Heart left ventricle (tissue), 16 donors: Measurements from ENCODE around the gene KIF12. TPM values are rescaled to one million over a fixed set of nuclear protein-coding genes. Genes with fewer than 3 reads are reported as not detected.

Experiments used
- ATAC-seq, 4 donors: fragments of 200-7000 bp; cut with Tn5 transposase; one replicate each; pipeline ENCODE4 v1.9.1; 2020 to 2022; ENCODE audit warnings: moderate library complexity in 4 of 4, mild to moderate bottlenecking in 3 of 4, moderate number of reproducible peaks in 1 of 4
- DNase-seq, 5 donors: peaks; one replicate each; pipeline ENCODE4 v3.0.0-alpha.2; 2020
- H3K27ac ChIP-seq, 12 donors: fragments of 200-600 bp; sonication (generic) in 4 of 12; one replicate each; pipeline versions ENCODE4 v1.5.0 to v1.8.0; 2016 to 2022; ENCODE audit warnings: mild to moderate bottlenecking in 2 of 12
- H3K27me3 ChIP-seq, 9 donors: fragments of 200-600 bp; sonication (generic) in 2 of 9; one replicate each; pipeline versions ENCODE4 v1.5.1 to v1.8.0; 2016 to 2022; ENCODE audit warnings: mild to moderate bottlenecking in 3 of 9
- H3K36me3 ChIP-seq, 9 donors: fragments of 200-600 bp; sonication (generic) in 2 of 9; one replicate each; pipeline versions ENCODE4 v1.5.0 to v1.8.0; 2018 to 2022; ENCODE audit warnings: mild to moderate bottlenecking in 2 of 9
- H3K4me1 ChIP-seq, 12 donors: fragments of 200-600 bp; sonication (generic) in 4 of 12; one replicate each; pipeline versions ENCODE4 v1.5.0 to v1.8.0; 2016 to 2022; ENCODE audit warnings: mild to moderate bottlenecking in 3 of 12
- H3K4me3 ChIP-seq, 12 donors: fragments of 200-600 bp; sonication (generic) in 4 of 12; one replicate each; pipeline versions ENCODE4 v1.5.0 to v1.8.0; 2017 to 2022; ENCODE audit warnings: mild to moderate bottlenecking in 9 of 12, moderate library complexity in 4 of 12
- H3K9me3 ChIP-seq, 12 donors: fragments of 200-600 bp; sonication (generic) in 4 of 12; one replicate each; pipeline versions ENCODE4 v1.5.0 to v1.8.0; 2016 to 2022; ENCODE audit warnings: mild to moderate bottlenecking in 1 of 12
- POLR2A ChIP-seq, 2 donors: fragments of 450-650 bp; IDR thresholded peaks; one replicate each; pipeline ENCODE4 v1.6.1; 2017; ENCODE audit warnings: antibody characterized with exemption in 2 of 2, mild to moderate bottlenecking in 2 of 2, moderate library complexity in 2 of 2
- WGBS, 4 donors: extraction: QIAGEN DNeasy Blood & Tissue Kit in 2 of 4; methylation state at CpG; one replicate each; pipeline versions ENCODE4 v1.1.5 to v1.1.7; 2013 to 2018; 5-methylcytosine and 5-hydroxymethylcytosine counted together
- intact Hi-C, 10 donors: fragments of 100-400 bp; cut with DNase I; formaldehyde crosslinking; loops; one replicate each; pipeline versions ENCODE4 v1.11.1 to v1.14.2; 2022
- polyA plus RNA-seq, 2 donors: library from polyadenylated mRNA; stranded (reverse); fragments of 200-250 nt; gene quantifications; one replicate each; pipeline ENCODE4 v1.2.3, GENCODE V29; 2013
- total RNA-seq, 9 donors: library from RNA; depleted of rRNA in 2 of 9; stranded (reverse); fragments of >200 nt in 2 of 9; fragmentation: NEBNext Ultra II Directional in 3 of 9; extraction: Animal tissue kit (Norgen Biotek cat#: 25700) in 3 of 9; gene quantifications; one replicate each; pipeline versions ENCODE4 v1.1.0 to v1.2.4, GENCODE V29; 2016 to 2023
- TF ChIP-seq, protein P1 (sequence below), 12 donors: fragments of 200-600 bp; sonication (generic) in 4 of 12; IDR thresholded peaks; one replicate each; pipeline versions ENCODE4 v1.5.0 to v1.8.0; 2018 to 2022; ENCODE audit warnings: antibody characterized with exemption in 12 of 12, mild to moderate bottlenecking in 5 of 12
- donor health status: ischemic (EF 13 %, LVEDD 7.1; RV severe dilation, severe dysfunction).
- donor health status: healthy with polysubstance abuse.
- donor health status: DM: no; HTN: yes; CAD: no.
- donor health status: DM: no; HTN: no; CAD: no.
- donor health status: ischemic (EF 25% LVEDD 6.9; RV normal size, moderate dysfunction).
- donor health status: ischemic (EF 25% LVEDD 5.7; RV mildly dilated, moderate dysfunction).
- donor health status: healthy.
- donor health status: DM: yes; HTN: yes; CAD: no.
- donor health status: ischemic (EF 35%, LVEDD 5.7; RV mildly dilated, moderate dysfunction).
- donor health status: nonischemic (EF 11% LVEDD 7.7; RV severe dilation, severe dysfunction).
- donor health status: DM: yes; HTN: yes; CAD: no.
- donor health status: PGD.
- donor health status: ischemic (EF 29% LVEDD 5.4; RV normal size, mild dysfunction).
- donor health status: nonischemic (EF 23%, LVEDD 6.1; RV moderate dilation, normal function).

KIF12 gene
- total and polyA plus RNA-seq, 11 donors: 0.08 to 0.21 TPM; not detected in 9

DNA sequence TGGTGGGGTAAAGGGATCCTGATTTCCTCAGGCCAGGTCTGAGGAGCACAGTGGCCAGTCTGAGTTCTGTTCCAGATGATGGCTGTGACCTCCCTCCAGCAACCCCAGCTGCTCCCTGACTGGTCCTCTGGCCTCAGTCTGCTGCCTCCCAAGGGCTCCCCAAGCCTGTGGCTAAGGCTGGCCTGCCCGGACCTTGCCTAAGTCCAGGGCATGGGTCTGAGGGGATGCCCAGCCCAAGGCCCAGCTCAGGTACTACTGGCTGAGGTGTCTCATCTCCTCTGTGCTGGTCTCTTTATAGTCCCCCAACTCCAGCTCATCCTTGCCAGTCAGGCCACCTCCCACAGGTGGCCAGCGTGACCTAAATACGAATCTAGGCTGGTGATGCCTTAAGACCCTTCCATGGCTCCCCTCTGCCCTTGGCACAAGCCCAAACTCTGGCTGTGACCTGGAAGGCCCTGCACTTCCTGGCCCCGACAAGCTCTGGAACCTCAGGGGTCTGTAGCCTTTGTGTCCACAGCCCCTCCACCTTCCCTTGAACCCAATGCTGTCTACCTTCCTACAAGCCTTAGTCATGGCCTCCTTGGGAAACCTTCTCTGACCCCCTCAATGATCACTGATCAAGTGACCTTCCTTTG is 9.8 kb downstream of the KIF12 start:
- no peaks in the 10 kb centered on the region for H3K4me1 ChIP-seq
- no peak overlapping the region for H3K27ac ChIP-seq
- TF ChIP-seq, protein P1, sequence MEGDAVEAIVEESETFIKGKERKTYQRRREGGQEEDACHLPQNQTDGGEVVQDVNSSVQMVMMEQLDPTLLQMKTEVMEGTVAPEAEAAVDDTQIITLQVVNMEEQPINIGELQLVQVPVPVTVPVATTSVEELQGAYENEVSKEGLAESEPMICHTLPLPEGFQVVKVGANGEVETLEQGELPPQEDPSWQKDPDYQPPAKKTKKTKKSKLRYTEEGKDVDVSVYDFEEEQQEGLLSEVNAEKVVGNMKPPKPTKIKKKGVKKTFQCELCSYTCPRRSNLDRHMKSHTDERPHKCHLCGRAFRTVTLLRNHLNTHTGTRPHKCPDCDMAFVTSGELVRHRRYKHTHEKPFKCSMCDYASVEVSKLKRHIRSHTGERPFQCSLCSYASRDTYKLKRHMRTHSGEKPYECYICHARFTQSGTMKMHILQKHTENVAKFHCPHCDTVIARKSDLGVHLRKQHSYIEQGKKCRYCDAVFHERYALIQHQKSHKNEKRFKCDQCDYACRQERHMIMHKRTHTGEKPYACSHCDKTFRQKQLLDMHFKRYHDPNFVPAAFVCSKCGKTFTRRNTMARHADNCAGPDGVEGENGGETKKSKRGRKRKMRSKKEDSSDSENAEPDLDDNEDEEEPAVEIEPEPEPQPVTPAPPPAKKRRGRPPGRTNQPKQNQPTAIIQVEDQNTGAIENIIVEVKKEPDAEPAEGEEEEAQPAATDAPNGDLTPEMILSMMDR (IDR thresholded peaks at IDR 0.05): no peak
- TF ChIP-seq POLR2A (IDR thresholded peaks at IDR 0.05): no peak
- 72 to 89% (median 79%) methylated on average over 2 to 4 of the region's 4 CpGs for WGBS, 4 donors
- no peaks in the 10 kb centered on the region for H3K9me3 ChIP-seq
- no peaks in the 10 kb centered on the region for H3K36me3 ChIP-seq
- ATAC-seq (no peak), DNase-seq (no peak)
- intact Hi-C loops: no loop called here
- no peak overlapping the region for H3K4me3 ChIP-seq
- no peaks in the 10 kb centered on the region for H3K27me3 ChIP-seq

DNA sequence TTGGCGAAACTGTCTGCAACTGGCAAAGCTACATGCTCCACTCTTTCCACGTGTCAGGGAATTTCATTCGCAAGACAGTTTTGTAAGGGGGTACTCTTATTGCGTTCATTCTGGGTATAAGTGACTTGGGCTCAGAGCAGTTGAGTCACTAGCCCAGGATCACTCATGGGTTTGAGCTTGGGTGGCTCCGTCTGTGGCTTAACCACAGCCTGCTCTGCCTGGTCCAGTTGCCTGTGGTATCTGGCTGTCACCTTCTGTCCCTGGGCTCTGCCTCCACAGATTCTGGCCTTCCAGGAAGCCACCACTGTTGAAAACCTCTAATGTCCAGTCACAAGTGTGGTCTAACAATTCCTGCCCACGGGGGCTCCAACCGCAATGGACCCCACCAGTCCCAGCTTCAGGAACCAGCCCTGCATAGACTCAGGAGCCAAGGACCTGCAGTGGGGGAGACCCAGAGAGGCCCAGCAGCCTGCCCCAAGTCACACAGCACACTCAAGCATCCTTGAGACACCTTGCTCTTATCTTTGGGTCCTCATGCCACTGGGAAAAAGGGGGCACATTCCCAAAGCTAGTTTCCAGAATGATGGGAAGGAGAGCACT is 10.4 kb downstream of the KIF12 start:
- 91 to 94% (median 93%) methylated on average over 7 of the region's 7 CpGs for WGBS, 4 donors
- intact Hi-C loops: no loop called here
- ATAC-seq: no peak

DNA sequence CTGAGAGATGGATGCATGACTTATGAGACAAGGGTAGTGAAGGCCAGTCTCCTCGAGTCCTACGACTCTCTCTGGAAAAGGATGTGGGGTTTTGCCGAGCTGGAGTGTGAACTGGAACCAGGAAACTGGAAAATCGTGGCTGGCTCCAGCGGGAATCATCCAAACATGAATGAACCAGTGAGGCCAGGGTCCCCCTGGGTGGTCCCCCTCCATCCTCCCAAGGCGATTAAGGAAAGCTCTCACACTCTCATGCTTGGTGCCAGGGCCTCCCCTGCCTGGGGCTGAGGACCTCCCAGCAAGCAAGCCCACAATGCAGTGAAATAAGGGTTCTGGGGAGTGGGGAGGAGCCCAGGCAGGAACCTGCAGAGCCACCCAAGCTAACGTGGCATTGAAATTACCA is 11.4 kb downstream of the KIF12 start:
- TF ChIP-seq POLR2A (IDR thresholded peaks at IDR 0.05): no peak
- TF ChIP-seq, protein P1 (IDR thresholded peaks at IDR 0.05): no peak
- intact Hi-C loops: no loop called here
- Histone ChIP-seq H3K4me3 (no peak overlapping the region), H3K27ac (no peak overlapping the region), H3K27me3 (no peaks in the 10 kb centered on the region), H3K36me3 (no peaks in the 10 kb centered on the region), H3K9me3 (no peaks in the 10 kb centered on the region), H3K4me1 (peaks cover 0 to 2% (median 0%) of the 10 kb centered on the region in 12 donors)
- 67 to 75% (median 72%) methylated on average over 7 of the region's 7 CpGs for WGBS, 4 donors
- ATAC-seq (no peak), DNase-seq (no peak)

More for the DNA sequence above, 10.4 kb downstream of the KIF12 start:
- H3K4me1 ChIP-seq: no peaks in the 10 kb centered on the region
- no peaks in the 10 kb centered on the region for H3K36me3 ChIP-seq
- no peak for TF ChIP-seq POLR2A (IDR thresholded peaks at IDR 0.05)
- TF ChIP-seq, protein P1 (IDR thresholded peaks at IDR 0.05): no peak
- DNase-seq: no peak
- H3K9me3 ChIP-seq: no peaks in the 10 kb centered on the region
- H3K27me3 ChIP-seq: no peaks in the 10 kb centered on the region
- H3K27ac ChIP-seq: no peak overlapping the region
- H3K4me3 ChIP-seq: no peak overlapping the region

DNA sequence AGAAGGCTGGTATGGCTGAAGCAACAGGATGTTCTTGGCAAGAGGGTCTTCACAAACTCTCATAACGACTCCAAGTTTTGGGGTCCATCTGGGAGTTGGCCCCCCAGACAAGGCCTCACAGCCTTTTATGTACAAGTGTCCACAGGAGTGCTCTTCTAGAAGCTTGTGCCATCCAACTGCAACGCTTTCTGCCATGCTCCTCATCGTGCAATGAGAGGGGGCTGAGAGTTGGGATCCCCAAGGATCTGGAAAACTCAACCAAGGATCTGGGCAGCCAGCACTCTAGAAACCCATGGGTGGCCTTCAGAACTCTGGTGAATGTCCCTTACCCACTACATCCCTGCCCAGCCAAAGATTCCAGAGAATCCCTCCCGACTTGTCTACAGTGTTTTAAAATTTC is 12.5 kb downstream of the KIF12 start:
- TF ChIP-seq POLR2A (IDR thresholded peaks at IDR 0.05): no peak
- TF ChIP-seq, protein P1 (IDR thresholded peaks at IDR 0.05): no peak

More for the DNA sequence above, 12.5 kb downstream of the KIF12 start:
- H3K9me3 ChIP-seq: no peaks in the 10 kb centered on the region
- WGBS, 4 donors: 86 to 92% (median 91%) methylated on average over 4 of the region's 4 CpGs
- intact Hi-C loops: no loop called here
- no peak for DNase-seq
- H3K36me3 ChIP-seq: no peaks in the 10 kb centered on the region
- H3K27ac ChIP-seq: no peak overlapping the region
- no peaks in the 10 kb centered on the region for H3K27me3 ChIP-seq
- no peak overlapping the region for H3K4me3 ChIP-seq
- peaks cover 0 to 5% (median 0%) of the 10 kb centered on the region in 12 donors for H3K4me1 ChIP-seq
- ATAC-seq: no peak
